NCI-H2029 treated with DMSO at 0.1 percent for 48 hours (cell line): ENCODE measurements around the gene PAM.
A peak's percentile ranks its signal among the peaks of the same experiment; 100 is the strongest.
"Not testable (repeated sequence)": the region's sequence is repeated elsewhere in the genome, so short reads cannot be mapped to it uniquely, and the experiment has no call there.

Experiments used
- DNase-seq: peaks from one replicate; lab custom pipeline; 2025; lab: John Stamatoyannopoulos, UW

PAM gene

DNA sequence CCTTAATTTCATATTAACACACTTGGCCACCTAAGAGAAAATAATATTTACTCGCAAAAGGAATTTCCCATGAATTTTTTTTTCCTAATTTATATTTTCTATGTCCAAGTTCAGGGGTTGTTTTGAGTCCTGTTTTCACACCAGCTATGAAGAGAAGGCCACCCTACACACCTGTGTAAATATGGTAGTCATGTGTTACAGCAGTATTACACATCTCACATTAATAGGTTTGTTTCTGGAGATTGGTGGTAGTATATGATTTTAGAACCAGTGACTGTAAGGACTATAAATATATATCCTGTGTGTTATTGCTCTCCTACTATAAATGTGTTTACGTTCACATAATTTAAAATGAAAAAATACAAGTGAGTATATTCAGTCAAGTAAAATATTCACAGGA is 147.5 kb downstream of the PAM start:
- peak; percentile 41 for DNase-seq

GRCh38 chr5:102903074-102903871 is 148.2 kb downstream of the PAM start:
- peak; percentile 41 for DNase-seq

DNA sequence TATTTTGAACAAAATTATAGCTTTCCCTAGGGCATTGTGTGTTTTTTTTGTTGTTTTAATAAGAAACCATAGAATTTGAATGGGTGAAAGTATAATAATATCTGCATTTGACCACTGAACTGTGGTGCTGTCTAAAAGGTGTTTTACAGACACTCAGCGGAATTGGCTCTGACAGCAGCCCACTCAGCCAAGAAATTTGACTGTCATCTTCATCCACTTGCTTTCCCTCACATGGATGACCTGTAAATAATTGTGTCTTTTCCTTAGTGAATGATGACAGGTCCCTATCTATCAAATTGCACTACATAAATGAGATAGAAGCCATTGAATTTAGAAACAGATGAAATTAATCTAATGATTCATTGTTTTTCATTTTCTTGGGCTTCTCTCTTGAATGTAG is 150.0 kb downstream of the PAM start:
- DNase-seq = no peak

DNA sequence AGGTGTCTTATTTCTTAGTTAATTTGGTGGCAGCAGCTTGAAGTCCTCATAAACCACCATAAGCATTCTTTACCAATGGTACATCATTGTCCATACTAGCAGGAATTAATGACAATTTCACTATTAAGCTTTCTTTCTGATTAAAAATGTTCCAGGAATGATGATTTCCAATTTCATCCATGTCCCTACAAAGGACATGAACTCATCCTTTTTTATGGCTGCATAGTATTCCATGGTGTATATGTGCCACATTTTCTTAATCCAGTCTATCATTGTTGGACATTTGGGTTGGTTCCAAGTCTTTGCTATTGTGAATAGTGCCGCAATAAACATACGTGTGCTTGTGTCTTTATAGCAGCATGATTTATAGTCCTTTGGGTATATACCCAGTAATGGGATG is 152.0 kb downstream of the PAM start:
- not testable (repeated sequence) for DNase-seq

DNA sequence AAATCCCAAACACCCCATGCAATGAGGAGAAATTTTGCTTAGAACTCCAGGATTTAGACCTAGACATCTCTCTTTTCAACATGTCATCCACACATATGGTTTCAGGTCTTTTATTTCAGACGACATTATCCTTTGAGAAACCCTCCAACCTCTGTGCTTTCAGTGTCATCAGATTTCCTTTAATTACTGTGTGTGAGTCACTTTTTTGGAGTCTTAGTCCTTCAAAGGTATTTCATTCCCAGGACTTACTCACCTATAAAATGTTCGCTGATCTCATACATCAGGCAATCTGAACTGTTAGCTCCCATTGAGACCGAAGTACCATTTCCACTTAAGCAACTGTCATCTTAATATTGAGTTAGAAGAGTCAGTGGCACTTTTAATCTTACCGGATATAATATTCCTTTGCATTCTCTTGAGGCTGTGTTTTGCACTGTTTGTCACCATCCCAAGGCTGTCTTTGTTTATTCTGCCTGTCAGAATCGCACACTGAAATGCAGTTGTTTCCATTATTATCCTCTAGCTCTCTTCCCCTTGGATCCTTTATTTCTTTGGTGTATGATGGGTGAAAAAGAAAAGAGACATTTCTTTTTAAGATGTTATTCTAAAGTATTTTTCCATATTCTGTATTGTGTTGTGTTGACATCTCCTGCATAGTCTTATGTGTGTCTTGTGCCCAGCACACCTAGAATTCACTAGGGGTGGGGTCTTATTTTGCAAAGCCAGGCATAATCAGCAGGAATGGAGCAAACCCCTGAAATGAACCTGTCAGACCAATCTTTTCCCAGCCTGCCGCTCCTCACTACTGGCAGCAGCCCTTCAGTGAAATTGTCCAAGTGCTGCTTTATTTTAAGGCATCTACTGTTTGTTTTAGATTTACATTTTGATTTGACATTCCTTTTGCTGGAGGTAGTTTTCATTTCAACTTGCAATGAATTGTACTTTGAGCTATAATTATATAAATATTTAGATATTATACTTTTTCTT is 155.4 kb downstream of the PAM start:
- DNase-seq = no peak

DNA sequence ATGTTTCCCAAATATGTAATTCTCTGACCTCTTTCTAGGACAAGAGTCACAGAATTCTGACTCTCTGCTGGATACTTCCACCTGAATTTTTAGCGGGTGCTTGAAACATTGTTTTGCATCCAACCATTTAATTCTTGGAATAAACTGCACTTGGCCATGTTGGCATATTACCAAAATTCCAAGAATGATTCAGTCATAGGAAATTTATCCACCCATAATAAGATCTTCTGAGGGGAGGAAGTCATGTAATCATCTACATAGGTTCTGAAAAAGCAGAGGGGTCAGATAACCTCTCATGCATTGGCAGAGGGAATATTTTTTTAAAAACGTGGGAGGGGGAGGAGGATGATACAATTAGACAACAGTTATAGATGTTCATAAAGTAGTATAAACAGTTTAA is 156.9 kb downstream of the PAM start:
- no peak for DNase-seq

- DNase-seq = no peak
These were observed 161.0 kb downstream of the PAM start for GRCh38 chr5:102916109-102916508.

- DNase-seq = no peak
These were observed 164.0 kb downstream of the PAM start for GRCh38 chr5:102918986-102919610.

DNA sequence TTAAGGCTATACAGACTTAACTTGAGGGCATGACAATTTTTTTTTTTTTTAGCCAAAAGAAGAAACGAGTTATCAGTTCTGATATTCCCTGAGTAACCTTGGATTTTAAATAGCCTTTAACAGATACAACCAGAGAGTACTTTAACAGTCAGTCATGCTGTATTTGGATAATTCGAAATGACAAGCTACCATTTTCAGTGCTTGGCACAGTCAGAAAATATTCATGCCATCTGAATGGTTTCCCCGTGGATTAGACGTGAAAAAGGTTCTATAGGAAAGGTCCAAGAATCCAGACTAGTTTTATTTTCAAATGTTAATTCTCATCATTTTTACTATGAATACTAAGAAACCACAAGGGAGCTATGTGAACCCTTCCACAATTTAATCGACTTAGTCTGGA is 165.7 kb downstream of the PAM start:
- DNase-seq = no peak

DNA sequence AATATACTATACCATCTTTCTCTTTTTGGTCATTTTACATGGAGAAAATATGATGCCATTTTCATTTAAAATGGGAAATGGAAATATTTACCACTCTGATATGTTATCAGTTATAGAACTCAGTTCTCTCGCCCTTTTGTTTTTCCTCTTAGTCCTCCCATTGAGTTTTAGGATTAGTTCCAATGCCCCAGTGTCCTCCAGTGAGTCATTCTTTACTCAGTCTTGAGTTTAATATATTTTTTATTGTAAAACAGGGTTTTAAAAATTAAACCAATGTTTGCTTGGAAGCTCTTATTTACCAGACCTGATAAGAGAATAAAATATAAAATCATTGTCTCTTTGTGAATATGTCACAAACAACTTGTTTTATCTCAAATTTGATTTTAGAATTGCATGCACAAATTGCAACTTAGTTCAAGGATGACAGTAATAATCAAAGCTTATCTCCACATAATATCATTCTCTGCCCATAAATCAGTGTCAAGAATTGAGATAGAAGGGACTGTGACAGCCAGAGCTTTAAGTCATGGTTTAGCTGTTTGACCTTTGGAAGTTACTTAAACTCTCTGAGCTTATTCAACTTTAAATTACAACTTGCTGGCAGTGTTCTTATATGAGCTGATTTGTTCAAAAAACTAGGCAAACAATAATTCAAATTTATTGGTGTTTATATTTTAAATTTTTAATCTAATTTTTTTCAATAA is 166.4 kb downstream of the PAM start:
- DNase-seq = no peak

- no peak for DNase-seq
These were observed 167.1 kb downstream of the PAM start for GRCh38 chr5:102922111-102922720.

DNA sequence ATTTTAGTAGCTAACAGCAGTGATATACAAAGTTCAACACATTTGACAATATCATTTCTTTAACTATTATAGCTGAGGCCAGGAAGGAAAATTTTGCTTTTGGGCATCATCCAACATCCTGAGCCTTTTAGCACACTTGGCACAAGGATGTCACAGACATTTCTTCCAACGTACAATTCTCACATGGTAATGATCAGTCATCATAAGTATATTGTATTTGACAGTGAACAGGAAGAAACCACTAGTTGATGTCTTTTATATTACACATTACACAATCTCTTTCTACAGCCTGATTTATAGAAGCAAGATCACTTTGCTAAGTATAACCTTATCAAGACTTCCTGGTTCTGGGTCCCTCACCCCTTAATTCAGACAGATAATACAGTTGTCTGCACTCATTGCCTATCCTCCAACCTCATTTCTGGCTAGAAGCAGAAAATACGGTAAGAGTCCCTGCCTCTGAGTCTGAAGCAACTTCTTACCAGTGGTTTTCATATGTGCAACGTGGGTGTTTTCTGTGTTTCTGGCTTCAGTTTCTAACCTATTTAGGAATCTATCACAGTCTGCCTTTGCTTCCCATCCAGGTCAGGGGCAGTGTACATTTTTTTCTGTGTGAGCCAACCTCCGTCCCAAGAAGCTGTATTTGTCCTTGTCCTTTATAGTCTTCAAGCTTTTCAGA is 167.8 kb downstream of the PAM start:
- no peak for DNase-seq

DNA sequence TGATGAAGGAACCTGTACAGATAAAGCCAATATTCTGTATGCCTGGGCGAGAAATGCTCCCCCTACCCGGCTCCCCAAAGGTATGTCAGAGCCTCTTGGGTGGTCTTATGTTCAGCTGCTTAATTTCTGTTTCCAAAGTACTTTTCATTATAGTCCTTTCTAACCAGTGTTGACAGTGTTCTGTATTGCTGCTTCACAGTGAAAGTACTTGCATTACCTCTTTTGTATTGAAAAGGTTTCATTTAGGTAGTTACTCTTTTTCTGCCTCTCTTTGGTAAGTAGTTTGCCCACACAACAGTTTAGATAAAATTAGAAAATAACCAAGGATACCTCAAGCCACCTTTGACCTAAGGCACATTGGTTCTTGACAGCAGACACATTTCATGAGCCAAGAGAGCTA is 169.9 kb downstream of the PAM start:
- no peak for DNase-seq

DNA sequence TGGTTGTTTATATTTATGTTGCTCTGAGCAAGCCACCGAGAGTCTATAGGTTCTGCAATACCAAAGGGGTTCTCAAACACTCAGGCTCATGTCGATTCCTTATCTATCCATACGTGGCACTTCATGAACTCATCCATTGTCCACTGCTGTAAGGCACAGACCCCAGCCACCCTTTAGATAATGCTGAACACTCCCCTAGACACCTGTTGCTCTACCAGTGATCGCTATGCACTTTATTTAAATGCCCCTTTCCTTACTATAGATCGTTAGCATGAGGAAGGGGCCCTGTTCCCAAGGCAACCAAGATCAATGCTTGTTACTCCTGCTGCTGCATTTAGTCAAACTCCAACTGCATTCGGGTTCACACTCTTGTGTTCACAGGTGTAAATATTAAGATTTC is 171.9 kb downstream of the PAM start:
- DNase-seq = no peak

GRCh38 chr5:102930244-102930643 is 175.1 kb downstream of the PAM start:
- no peak for DNase-seq

DNA sequence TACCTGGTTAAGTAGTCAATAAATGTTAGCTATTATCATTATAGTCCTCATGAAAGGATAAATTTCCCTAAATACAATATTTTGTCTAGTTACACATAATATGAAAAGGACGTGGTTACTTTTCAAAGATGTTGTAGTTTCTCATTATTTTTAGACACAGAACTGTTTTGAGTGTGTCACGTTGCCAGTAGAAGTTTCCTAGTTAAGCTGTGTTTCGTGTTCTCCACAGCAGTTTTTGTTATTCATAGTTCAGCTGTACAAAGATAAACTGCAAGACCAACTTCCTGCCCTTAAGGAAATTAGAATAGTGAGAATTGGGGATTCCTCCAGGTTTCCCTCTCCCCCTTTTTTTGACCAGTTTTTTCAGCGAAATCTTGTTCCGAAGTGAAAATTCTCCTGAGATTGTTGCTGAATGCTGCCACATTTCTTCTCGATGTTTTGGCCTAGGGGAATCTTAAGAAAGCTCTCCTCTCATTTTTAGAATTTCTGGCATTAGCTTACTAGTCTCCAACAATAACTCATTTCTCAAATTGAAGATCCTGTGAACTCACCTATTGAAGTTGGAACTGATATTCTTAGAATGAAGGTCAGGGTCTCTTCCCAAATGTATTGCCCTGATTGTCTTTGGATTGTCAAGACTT is 176.1 kb downstream of the PAM start:
- no peak for DNase-seq

GRCh38 chr5:102932781-102933180 is 177.7 kb downstream of the PAM start:
- no peak for DNase-seq

DNA sequence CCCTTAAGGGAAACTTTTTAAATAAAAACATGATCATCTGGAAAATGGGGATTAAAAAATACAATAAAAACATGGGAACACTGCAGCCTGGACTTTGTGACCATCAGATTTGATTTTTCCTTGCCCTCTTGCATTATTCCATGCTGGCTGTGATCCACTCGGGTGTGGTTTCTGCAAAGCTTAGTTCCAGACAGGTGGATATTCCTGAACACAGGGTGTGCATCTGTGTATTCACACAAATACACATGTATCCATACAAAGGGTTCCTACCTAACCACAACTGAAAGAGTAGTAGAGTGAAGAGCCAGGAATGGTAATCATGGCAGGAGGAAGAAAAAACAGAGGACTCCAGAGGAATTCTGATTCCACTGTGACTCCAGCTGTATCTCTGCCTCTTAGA is 178.2 kb downstream of the PAM start:
- no peak for DNase-seq

DNA sequence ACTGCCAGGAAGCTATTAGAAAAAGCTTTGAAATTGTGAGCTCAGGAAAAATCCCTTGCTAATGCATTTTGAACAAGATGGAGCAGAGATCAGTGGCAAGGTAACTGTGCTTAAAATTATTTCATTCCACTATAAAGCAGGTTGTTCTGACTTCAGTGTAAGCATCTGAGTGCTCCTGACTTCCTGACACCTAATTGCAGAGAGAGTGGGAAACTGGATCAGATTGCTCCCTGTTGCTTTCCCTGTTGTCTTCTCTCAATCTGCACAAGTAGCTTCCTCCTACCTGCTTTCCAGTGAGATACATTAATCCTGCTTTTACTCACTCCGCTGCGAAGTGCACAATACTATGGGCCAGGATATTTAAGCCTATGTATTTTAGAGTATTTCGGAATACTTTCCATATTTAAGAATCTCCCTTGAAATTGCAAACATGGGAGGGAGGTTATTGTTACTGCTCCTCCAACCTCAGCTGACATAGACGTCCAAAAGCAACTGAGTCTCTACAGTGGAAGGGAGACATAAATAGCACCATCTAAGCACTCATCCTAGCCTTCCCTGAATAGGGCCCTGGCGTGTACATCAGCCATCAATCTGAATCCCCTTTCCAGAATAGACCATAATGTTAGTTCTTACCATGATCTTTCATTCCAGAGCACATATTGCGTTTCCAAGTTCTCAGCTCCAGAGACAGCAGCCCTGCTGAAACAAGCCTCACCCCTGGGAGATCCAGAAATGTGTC is 178.8 kb downstream of the PAM start:
- no peak for DNase-seq

DNA sequence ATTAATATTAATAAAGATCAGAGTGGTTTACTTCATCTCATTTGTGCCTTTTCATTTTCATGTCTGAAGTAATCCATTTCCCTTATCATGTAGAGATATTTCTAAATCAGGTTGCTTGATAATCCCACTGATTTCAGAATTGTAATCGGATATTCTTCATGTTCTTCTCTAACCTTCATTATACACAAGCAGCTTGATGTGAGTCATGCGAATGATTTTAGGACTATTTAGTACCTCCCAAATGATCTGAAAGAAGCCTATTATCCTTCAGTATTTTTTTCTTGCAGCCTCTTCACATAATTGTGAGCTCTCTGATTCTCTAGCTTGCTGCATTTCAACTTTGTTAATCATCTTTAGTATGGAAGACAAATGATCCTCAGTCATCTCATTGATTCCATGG is 182.8 kb downstream of the PAM start:
- DNase-seq = no peak
